KMS-11 (cell line): ENCODE measurements around the gene TIMM10.

Experiments
- H2AFZ ChIP-seq: fragments of 200-600 bp; sonication (generic); 2 replicates; pipeline ENCODE4 v1.6.1; 2016; ENCODE audit warnings: antibody characterized with exemption, mixed run types, low read depth
- H3K27ac ChIP-seq: fragments of 200-600 bp; sonication (generic); 2 replicates; pipeline ENCODE4 v1.6.1; 2016; ENCODE audit warnings: mild to moderate bottlenecking, mixed run types
- H3K27me3 ChIP-seq: fragments of 200-600 bp; sonication (generic); 2 replicates; pipeline ENCODE4 v1.6.1; 2017; ENCODE audit warnings: mild to moderate bottlenecking, low read depth, mixed run types, moderate library complexity; ENCODE audit not compliant: insufficient read depth
- H3K36me3 ChIP-seq: fragments of 200-600 bp; sonication (generic); 2 replicates; pipeline ENCODE4 v1.6.1; 2017; ENCODE audit warnings: mild to moderate bottlenecking, mixed run types; ENCODE audit not compliant: insufficient read depth
- H3K4me1 ChIP-seq: fragments of 200-600 bp; sonication (generic); 2 replicates; pipeline ENCODE4 v1.6.1; 2016; ENCODE audit warnings: mild to moderate bottlenecking, low read depth, mixed run types; ENCODE audit not compliant: poor library complexity, severe bottlenecking
- H3K4me2 ChIP-seq: fragments of 200-600 bp; sonication (generic); 2 replicates; pipeline ENCODE4 v1.7.0; 2016; ENCODE audit warnings: mild to moderate bottlenecking, mixed run types
- H3K4me3 ChIP-seq: fragments of 200-600 bp; sonication (generic); IDR thresholded peaks from 2 replicates; pipeline ENCODE4 v1.6.1; 2017; ENCODE audit warnings: low read depth, low read length, mixed read lengths; ENCODE audit not compliant: insufficient read depth
- H3K79me2 ChIP-seq: fragments of 200-600 bp; sonication (generic); 2 replicates; pipeline ENCODE4 v1.6.1; 2016; ENCODE audit warnings: low read depth, mixed run types; ENCODE audit not compliant: insufficient read depth
- H3K9ac ChIP-seq: fragments of 200-600 bp; sonication (generic); 2 replicates; pipeline ENCODE4 v1.6.1; 2016; ENCODE audit warnings: mild to moderate bottlenecking, mixed run types
- H4K20me1 ChIP-seq: fragments of 200-600 bp; sonication (generic); 2 replicates; pipeline ENCODE4 v1.6.1; 2016; ENCODE audit warnings: mild to moderate bottlenecking, mixed run types; ENCODE audit not compliant: insufficient read depth
- TF ChIP-seq, protein P1 (sequence below): fragments of 200-600 bp; sonication (generic); conservative IDR thresholded peaks from 2 replicates; pipeline ENCODE4 v1.6.1; 2017; ENCODE audit warnings: low read depth, mild to moderate bottlenecking, antibody characterized with exemption, low read length, moderate library complexity, mixed read lengths

Gene TIMM10

DNA sequence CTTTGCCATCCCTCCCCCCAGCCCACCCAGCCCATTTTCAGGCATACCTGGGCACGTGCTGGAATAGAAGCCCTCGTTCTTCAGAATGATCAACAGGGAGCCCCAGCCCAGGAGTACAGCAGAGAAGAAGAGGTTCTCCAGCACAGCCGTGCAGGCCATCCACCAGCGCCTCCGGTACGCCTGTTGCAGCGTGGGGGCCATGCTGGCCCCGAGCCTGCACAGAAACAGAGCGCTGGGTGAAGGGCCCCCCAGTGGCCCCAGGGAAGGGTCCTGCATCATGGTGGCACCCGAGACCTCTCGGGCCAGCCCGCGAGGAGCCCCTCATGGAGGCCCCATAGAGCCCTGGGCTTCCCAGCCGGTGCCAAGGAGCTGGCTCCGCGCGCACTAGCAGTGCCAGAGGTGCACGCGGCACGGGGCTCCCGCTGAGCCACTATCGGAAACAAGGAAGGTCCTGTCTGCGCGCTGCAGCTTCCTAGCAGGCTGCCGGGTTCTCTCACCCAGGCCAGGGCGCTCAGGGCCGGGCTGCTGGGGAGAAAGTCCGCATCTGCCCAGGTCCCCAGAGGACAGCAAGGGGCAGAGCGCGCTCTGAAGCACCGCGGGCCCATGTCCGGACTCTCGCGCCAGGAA lies 16.5 kb downstream of the TIMM10 start:
- no peak overlapping the region for H3K27ac ChIP-seq
- TF ChIP-seq, protein P1, sequence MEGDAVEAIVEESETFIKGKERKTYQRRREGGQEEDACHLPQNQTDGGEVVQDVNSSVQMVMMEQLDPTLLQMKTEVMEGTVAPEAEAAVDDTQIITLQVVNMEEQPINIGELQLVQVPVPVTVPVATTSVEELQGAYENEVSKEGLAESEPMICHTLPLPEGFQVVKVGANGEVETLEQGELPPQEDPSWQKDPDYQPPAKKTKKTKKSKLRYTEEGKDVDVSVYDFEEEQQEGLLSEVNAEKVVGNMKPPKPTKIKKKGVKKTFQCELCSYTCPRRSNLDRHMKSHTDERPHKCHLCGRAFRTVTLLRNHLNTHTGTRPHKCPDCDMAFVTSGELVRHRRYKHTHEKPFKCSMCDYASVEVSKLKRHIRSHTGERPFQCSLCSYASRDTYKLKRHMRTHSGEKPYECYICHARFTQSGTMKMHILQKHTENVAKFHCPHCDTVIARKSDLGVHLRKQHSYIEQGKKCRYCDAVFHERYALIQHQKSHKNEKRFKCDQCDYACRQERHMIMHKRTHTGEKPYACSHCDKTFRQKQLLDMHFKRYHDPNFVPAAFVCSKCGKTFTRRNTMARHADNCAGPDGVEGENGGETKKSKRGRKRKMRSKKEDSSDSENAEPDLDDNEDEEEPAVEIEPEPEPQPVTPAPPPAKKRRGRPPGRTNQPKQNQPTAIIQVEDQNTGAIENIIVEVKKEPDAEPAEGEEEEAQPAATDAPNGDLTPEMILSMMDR = no peak
- H3K4me2 ChIP-seq = peak overlapping the region; percentile 77; the same call in 1 of the 2 replicates
- no peaks in the 10 kb centered on the region for H3K27me3 ChIP-seq
- peaks cover 14% of the 10 kb centered on the region for H3K4me1 ChIP-seq
- no peaks in the 10 kb centered on the region for H4K20me1 ChIP-seq
- peak overlapping the region; percentile 99 for H2AFZ ChIP-seq
- H3K79me2 ChIP-seq = no peaks in the 10 kb centered on the region
- peak overlapping the region; percentile 67; the same call in 1 of the 2 replicates for H3K9ac ChIP-seq
- no peak overlapping the region for H3K4me3 ChIP-seq
- no peaks in the 10 kb centered on the region for H3K36me3 ChIP-seq

GRCh38 chr11:57513452-57513795 lies 17.1 kb downstream of the TIMM10 start:
- Histone ChIP-seq H3K9ac (no peak overlapping the region), H4K20me1 (no peaks in the 10 kb centered on the region), H3K79me2 (no peaks in the 10 kb centered on the region), H3K4me3 (no peak overlapping the region), H3K27ac (no peak overlapping the region), H2AFZ (no peak overlapping the region), H3K4me2 (no peak overlapping the region), H3K4me1 (peaks cover 14% of the 10 kb centered on the region), H3K36me3 (no peaks in the 10 kb centered on the region), H3K27me3 (no peaks in the 10 kb centered on the region)
- TF ChIP-seq, protein P1 = no peak

DNA sequence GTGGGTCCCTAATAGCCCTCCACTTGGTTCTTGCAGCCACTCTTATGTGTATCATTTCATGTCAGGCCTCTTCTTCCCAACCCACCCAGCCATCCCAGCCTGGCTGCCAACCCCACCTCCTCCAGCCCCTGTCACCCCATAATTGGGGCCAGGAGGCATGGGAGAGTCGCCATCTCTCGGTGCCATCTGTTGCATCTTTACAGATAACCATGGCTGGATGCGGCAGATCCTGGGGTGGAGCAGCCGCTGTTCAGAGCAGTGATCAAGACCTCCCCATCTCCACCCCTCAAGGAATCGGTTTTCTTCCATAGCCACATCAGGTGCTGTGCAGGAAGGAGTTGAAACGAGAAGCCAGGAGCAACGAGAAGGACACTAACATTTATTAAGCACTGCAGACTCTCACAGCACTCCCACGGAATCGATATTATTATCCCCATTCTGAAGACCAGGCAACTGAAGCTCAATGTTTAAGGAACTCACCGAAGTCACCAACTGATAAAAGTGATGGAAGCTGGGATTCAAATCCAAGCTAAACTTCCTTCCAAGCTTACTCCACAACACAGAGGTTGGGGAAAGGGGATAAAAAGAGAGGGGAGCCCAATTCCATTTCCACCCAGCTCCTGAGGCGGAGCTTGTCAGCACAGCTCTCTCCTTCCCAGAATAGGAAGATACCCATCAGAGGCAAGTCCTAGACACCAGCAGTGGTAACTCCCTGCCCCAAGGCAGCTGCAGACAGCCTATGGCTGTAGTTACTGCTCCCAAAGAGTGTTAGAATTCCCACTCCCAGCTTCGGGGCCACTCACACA lies 17.7 kb downstream of the TIMM10 start:
- H3K4me2 ChIP-seq = no peak overlapping the region
- TF ChIP-seq, protein P1 = no peak
- no peak overlapping the region for H3K27ac ChIP-seq
- no peaks in the 10 kb centered on the region for H3K27me3 ChIP-seq
- H3K9ac ChIP-seq = no peak overlapping the region
- H4K20me1 ChIP-seq = no peaks in the 10 kb centered on the region
- no peaks in the 10 kb centered on the region for H3K36me3 ChIP-seq
- no peaks in the 10 kb centered on the region for H3K79me2 ChIP-seq
- H3K4me1 ChIP-seq = peaks cover 14% of the 10 kb centered on the region
- no peak overlapping the region for H2AFZ ChIP-seq
- H3K4me3 ChIP-seq = no peak overlapping the region

DNA sequence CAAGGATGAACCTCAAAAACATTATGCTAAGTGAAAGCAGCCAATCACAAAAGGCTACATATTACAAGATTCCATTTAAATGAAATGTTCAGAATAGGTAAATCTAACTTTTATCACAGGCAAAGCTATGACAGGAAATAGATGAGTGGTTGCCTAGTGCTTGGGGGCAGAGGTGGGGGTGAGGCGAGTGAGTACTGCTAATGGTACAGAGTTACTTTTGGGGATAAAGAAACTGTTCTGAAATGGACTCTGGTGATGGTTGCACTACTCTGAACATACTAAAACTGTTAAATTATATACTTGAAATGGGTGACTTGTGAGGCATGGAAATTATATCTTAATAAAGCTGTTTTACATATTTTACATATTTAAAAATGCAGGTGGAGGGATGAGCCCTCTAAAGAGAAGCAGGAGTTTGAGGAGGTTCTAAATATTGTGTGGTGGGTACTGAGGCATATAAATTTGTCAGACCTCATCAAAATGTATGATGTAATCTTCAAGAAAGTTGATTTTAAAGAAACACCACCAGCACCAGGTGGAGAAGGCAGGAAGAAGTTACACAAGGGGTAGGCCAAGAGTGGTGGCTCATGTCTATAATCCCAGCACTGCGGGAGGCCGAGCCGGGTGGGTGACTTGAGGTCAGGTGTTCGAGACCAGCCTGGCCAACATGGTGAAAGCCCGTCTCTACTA lies 18.7 kb downstream of the TIMM10 start:
- no peak overlapping the region for H3K4me2 ChIP-seq
- H3K9ac ChIP-seq = no peak overlapping the region
- no peaks in the 10 kb centered on the region for H3K27me3 ChIP-seq
- H2AFZ ChIP-seq = no peak overlapping the region
- H3K4me3 ChIP-seq = no peak overlapping the region
- peaks cover 14% of the 10 kb centered on the region for H3K4me1 ChIP-seq
- no peak overlapping the region for H3K27ac ChIP-seq
- TF ChIP-seq, protein P1 = no peak
- H4K20me1 ChIP-seq = no peaks in the 10 kb centered on the region
- no peaks in the 10 kb centered on the region for H3K36me3 ChIP-seq
- no peaks in the 10 kb centered on the region for H3K79me2 ChIP-seq
